Thyroid gland (tissue), 4 donors: ENCODE results near the gene FAM120B.

Source experiments
- CTCF ChIP-seq, 6 experiments: fragments of 200-600 bp in 3 of 6; fragments of 450-650 bp in 3 of 6; sonication (generic) in 3 of 6; IDR thresholded peaks; one replicate each; pipeline ENCODE4 v1.5.1; 2016 to 2019; ENCODE audit warnings: antibody characterized with exemption in 6 of 6, mild to moderate bottlenecking in 2 of 6, inconsistent platforms in 1 of 6, moderate library complexity in 1 of 6
- POLR2A ChIP-seq, 2 donors: fragments of 450-650 bp; IDR thresholded peaks; one replicate each; pipeline ENCODE4 v1.6.1; 2017; ENCODE audit warnings: antibody characterized with exemption in 2 of 2, mild to moderate bottlenecking in 2 of 2, moderate library complexity in 1 of 2

DNA sequence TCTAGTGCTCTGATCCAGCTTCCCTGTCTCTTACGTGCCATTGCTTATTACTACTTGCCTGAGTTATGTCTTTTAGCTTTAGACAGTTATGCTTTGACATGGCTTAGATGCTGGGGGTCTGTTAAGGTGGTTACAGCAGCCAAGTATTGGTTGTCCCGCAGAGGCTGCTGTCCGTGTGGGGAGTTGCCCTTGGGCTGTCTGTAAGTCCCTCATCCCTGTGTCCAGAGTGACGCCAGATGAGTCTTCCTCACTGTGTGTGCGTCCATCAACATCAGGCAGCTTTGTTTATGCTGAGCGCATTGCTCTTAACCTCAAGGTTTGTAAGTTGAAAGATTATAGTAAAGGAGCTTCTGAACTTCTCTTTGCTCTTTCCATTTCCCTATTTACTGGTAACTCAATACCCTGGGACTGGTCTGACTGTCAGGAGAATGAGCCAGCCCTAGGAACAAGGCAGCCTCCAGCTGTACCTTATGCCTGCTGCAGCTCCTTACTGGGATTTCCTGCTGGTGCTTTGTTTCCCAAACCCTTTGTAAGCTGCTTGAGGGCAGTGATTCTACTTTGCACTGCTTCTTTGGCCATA, 7.2 kb downstream of the FAM120B start:
- no peak for TF ChIP-seq CTCF (IDR thresholded peaks at IDR 0.05)
- TF ChIP-seq POLR2A (IDR thresholded peaks at IDR 0.05) = no peak
